Suprapubic skin (tissue), 4 donors: Measurements from ENCODE around the gene SLC27A5. TPM values are rescaled to one million over a fixed set of nuclear protein-coding genes. Genes with fewer than 3 reads are reported as not detected.

Experiments
- DNase-seq, 2 donors: peaks; one replicate each; pipeline ENCODE4 v3.0.0-alpha.2; 2019; ENCODE audit warnings: low spot score in 2 of 2
- H3K27ac ChIP-seq: fragments of 200-600 bp; sonication (generic); one replicate; pipeline ENCODE4 v1.5.1; 2019
- H3K27me3 ChIP-seq: fragments of 200-600 bp; sonication (generic); one replicate; pipeline ENCODE4 v1.5.1; 2019
- H3K36me3 ChIP-seq: fragments of 200-600 bp; sonication (generic); one replicate; pipeline ENCODE4 v1.5.1; 2019
- H3K4me1 ChIP-seq: fragments of 200-600 bp; sonication (generic); one replicate; pipeline ENCODE4 v1.5.1; 2019
- H3K4me3 ChIP-seq: fragments of 200-600 bp; sonication (generic); one replicate; pipeline ENCODE4 v1.5.1; 2019; ENCODE audit warnings: mild to moderate bottlenecking
- H3K9me3 ChIP-seq: fragments of 200-600 bp; sonication (generic); one replicate; pipeline ENCODE4 v1.5.1; 2019
- EP300 ChIP-seq: sonication (generic); formaldehyde crosslinking; IDR thresholded peaks from one replicate; pipeline ENCODE4 v1.6.1; 2017; ENCODE audit warnings: antibody characterized with exemption
- POLR2A ChIP-seq, 2 donors: fragments of 450-650 bp; IDR thresholded peaks; one replicate each; pipeline ENCODE4 v1.6.1; 2017; ENCODE audit warnings: antibody characterized with exemption in 2 of 2, mild to moderate bottlenecking in 2 of 2, moderate library complexity in 2 of 2
- POLR2AphosphoS5 ChIP-seq, 3 donors: sonication (generic); formaldehyde crosslinking; IDR thresholded peaks; one replicate each; pipeline ENCODE4 v1.6.1; 2017; ENCODE audit warnings: antibody characterized with exemption in 3 of 3
- WGBS: methylation state at CpG from one replicate; pipeline ENCODE4 v1.1.5; 2018; 5-methylcytosine and 5-hydroxymethylcytosine counted together
- total RNA-seq, 4 donors: library from RNA; depleted of rRNA; stranded (reverse); fragments of >200 nt; gene quantifications; one replicate each; pipeline ENCODE4 v1.1.0, GENCODE V29; 2016
- TF ChIP-seq, protein P1 (sequence below), 2 donors: fragments of 200-600 bp in 1 of 2; fragments of 450-650 bp in 1 of 2; sonication (generic) in 1 of 2; IDR thresholded peaks; one replicate each; pipeline ENCODE4 v1.5.1; 2016 to 2019; ENCODE audit warnings: antibody characterized with exemption in 2 of 2, mild to moderate bottlenecking in 1 of 2, moderate library complexity in 1 of 2

Gene SLC27A5
- total RNA-seq, 4 donors from 2014 or later: 2.1 to 19.1 (median 10.7) TPM

- TF ChIP-seq EP300 (no peak), POLR2A (IDR thresholded peaks at IDR 0.05) (no peak), POLR2AphosphoS5 (IDR thresholded peaks at IDR 0.05) (no peak)
- TF ChIP-seq, protein P1, sequence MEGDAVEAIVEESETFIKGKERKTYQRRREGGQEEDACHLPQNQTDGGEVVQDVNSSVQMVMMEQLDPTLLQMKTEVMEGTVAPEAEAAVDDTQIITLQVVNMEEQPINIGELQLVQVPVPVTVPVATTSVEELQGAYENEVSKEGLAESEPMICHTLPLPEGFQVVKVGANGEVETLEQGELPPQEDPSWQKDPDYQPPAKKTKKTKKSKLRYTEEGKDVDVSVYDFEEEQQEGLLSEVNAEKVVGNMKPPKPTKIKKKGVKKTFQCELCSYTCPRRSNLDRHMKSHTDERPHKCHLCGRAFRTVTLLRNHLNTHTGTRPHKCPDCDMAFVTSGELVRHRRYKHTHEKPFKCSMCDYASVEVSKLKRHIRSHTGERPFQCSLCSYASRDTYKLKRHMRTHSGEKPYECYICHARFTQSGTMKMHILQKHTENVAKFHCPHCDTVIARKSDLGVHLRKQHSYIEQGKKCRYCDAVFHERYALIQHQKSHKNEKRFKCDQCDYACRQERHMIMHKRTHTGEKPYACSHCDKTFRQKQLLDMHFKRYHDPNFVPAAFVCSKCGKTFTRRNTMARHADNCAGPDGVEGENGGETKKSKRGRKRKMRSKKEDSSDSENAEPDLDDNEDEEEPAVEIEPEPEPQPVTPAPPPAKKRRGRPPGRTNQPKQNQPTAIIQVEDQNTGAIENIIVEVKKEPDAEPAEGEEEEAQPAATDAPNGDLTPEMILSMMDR (IDR thresholded peaks at IDR 0.05): no peak
- Histone ChIP-seq H3K27me3 (no peaks in the 10 kb centered on the region), H3K36me3 (peaks cover 64% of the 10 kb centered on the region), H3K4me1 (peaks cover 41% of the 10 kb centered on the region), H3K27ac (no peak overlapping the region), H3K4me3 (no peak overlapping the region), H3K9me3 (no peaks in the 10 kb centered on the region)
- 50% methylated on average over 1 of the region's 1 CpG for WGBS
- peak in 1 of 2 donors; percentile 43 for DNase-seq
Observed at GRCh38 chr19:58551123-58551497, 39.3 kb upstream of the SLC27A5 start.

DNA sequence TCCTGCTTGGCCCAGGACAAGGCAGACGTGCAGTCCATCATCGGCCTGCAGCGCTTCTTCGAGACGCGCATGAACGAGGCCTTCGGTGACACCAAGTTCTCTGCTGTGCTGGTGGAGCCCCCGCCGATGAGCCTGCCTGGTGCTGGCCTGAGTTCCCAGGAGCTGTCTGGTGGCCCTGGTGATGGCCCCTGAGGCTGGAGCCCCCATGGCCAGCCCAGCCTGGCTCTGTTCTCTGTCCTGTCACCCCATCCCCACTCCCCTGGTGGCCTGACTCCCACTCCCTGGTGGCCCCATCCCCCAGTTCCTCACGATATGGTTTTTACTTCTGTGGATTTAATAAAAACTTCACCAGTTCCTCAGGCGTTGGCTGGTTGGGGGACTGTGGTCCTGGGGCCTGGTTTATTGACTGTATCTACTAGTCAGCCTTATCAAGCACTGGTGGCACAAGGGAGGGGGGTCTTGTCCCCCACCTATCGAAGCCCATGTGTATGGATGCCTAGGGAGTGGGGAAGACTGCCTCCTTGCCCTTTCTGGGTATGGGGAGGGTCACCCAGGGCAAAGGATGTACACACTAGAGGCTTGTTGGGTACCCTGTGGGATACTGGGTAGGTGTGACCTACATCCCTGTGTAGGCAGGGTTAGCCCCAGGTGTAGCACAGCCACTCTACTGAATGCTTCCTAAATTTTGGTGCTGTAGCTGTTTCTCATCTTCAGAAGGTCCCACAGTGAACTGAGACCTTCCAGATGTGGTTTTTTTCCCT lies 38.8 kb upstream of the SLC27A5 start:
- peak in 1 of 2 donors; percentile 60 for DNase-seq
- WGBS: 87% methylated on average over 10 of the region's 13 CpGs
- H3K36me3 ChIP-seq: peaks cover 59% of the 10 kb centered on the region
- H3K9me3 ChIP-seq: no peaks in the 10 kb centered on the region
- no peaks in the 10 kb centered on the region for H3K27me3 ChIP-seq
- H3K4me1 ChIP-seq: peaks cover 41% of the 10 kb centered on the region
- no peak overlapping the region for H3K27ac ChIP-seq
- TF ChIP-seq EP300: no peak
- TF ChIP-seq, protein P1 (IDR thresholded peaks at IDR 0.05): no peak
- no peak for TF ChIP-seq POLR2AphosphoS5 (IDR thresholded peaks at IDR 0.05)
- no peak for TF ChIP-seq POLR2A (IDR thresholded peaks at IDR 0.05)
- no peak overlapping the region for H3K4me3 ChIP-seq

GRCh38 chr19:58549664-58550361 lies 38.0 kb upstream of the SLC27A5 start:
- Histone ChIP-seq H3K27me3 (no peaks in the 10 kb centered on the region), H3K9me3 (no peaks in the 10 kb centered on the region), H3K36me3 (peaks cover 59% of the 10 kb centered on the region), H3K27ac (no peak overlapping the region), H3K4me1 (peaks cover 40% of the 10 kb centered on the region), H3K4me3 (no peak overlapping the region)
- WGBS: 68% methylated on average over 8 of the region's 11 CpGs
- TF ChIP-seq EP300 (no peak), POLR2AphosphoS5 (IDR thresholded peaks at IDR 0.05) (no peak), POLR2A (IDR thresholded peaks at IDR 0.05) (no peak)
- TF ChIP-seq, protein P1 (IDR thresholded peaks at IDR 0.05): no peak
- DNase-seq: peak in 1 of 2 donors; percentile 49

- Histone ChIP-seq H3K4me1 (peaks cover 35% of the 10 kb centered on the region), H3K9me3 (no peaks in the 10 kb centered on the region), H3K36me3 (peaks cover 59% of the 10 kb centered on the region), H3K27ac (no peak overlapping the region), H3K4me3 (no peak overlapping the region), H3K27me3 (no peaks in the 10 kb centered on the region)
- 86% methylated on average over 16 of the region's 20 CpGs for WGBS
- TF ChIP-seq EP300: no peak
- TF ChIP-seq, protein P1 (IDR thresholded peaks at IDR 0.05): no peak
- no peak for TF ChIP-seq POLR2A (IDR thresholded peaks at IDR 0.05)
- peak in 1 of 2 donors; percentile 59 for DNase-seq
Observed at GRCh38 chr19:58548859-58549663, 37.3 kb upstream of the SLC27A5 start.
